ENCODE results near the gene SCAMP2. TPM values are rescaled to one million over a fixed set of nuclear protein-coding genes. Genes with fewer than 3 reads are reported as not detected.

The SCAMP2 gene
- total and polyA plus RNA-seq, 4 donors: 21.7 to 42.5 (median 29.1) TPM

- TF ChIP-seq HNF4G (IDR thresholded peaks at IDR 0.05) (no peak), RXRA (IDR thresholded peaks at IDR 0.05) (no peak), YY1 (IDR thresholded peaks at IDR 0.05) (no peak), CTCF (IDR thresholded peaks at IDR 0.05; ENCODE audit: low read depth, low read length, missing input control) (no peak), FOXA2 (IDR thresholded peaks at IDR 0.05) (no peak), SP1 (IDR thresholded peaks at IDR 0.05) (no peak), EGR1 (IDR thresholded peaks at IDR 0.05; ENCODE audit: low read depth in 2 of 2) (no peak), RAD21 (IDR thresholded peaks at IDR 0.05) (no peak), REST (IDR thresholded peaks at IDR 0.05) (no peak), ZBTB33 (IDR thresholded peaks at IDR 0.05) (no peak), TAF1 (conservative IDR thresholded peaks at IDR 0.05) (no peak), MAX (IDR thresholded peaks at IDR 0.05) (no peak), ATF3 (IDR thresholded peaks at IDR 0.05) (no peak), FOXA1 (IDR thresholded peaks at IDR 0.05) (no peak), HNF4A (conservative IDR thresholded peaks at IDR 0.05) (no peak), JUND (IDR thresholded peaks at IDR 0.05) (no peak), GABPA (IDR thresholded peaks at IDR 0.05 in 1 of 2, conservative IDR thresholded peaks at IDR 0.05 in 1 of 2) (no peak), NR2F2 (IDR thresholded peaks at IDR 0.05) (no peak)
- peak overlapping the region; percentile 66 to 78 for H3K27ac ChIP-seq (ENCODE audit: low read depth in 1 of 2, low read length in 2 of 2)
Observed at GRCh38 chr15:74843445-74843828, 29.7 kb downstream of the SCAMP2 start.

More at GRCh38 chr15:74843445-74843828, 29.7 kb downstream of the SCAMP2 start:
- Histone ChIP-seq H3K36me3 (ENCODE audit: control insufficient read depth in 4 of 4, insufficient read depth in 3 of 4, low read depth in 1 of 4, low read length in 3 of 4) (peaks cover 5 to 21% (median 7%) of the 10 kb centered on the region in 4 donors), H3K4me3 (ENCODE audit: low read depth in 1 of 3, low read length in 3 of 3) (peak overlapping the region in 2 of 3 donors; percentile 19 to 74), H3K9me3 (ENCODE audit: control insufficient read depth in 4 of 4, low read length in 3 of 4) (no peaks in the 10 kb centered on the region), H3K27me3 (ENCODE audit: control insufficient read depth in 4 of 4, insufficient read depth in 4 of 4, low read length in 3 of 4) (no peaks in the 10 kb centered on the region), H3K4me1 (ENCODE audit: control insufficient read depth in 4 of 4, insufficient read depth in 4 of 4, low read length in 3 of 4) (peaks cover 5 to 24% (median 13%) of the 10 kb centered on the region in 4 donors), H3K9ac (ENCODE audit: low read depth in 1 of 2, low read length in 2 of 2) (peak overlapping the region; percentile 19 to 39)
- 33% methylated on average over 18 of the region's 18 CpGs for WGBS
- DNase-seq (ENCODE audit: low spot score): no peak

Measured in liver (tissue), 9 donors.